DMS153 treated with DMSO at 0.1 percent for 48 hours (cell line): ENCODE measurements around the gene ARHGAP28.

Experiments
- DNase-seq: peaks from one replicate; lab custom pipeline; 2025; ENCODE audit not compliant: unreplicated experiment; lab: John Stamatoyannopoulos, UW

Gene ARHGAP28

DNA sequence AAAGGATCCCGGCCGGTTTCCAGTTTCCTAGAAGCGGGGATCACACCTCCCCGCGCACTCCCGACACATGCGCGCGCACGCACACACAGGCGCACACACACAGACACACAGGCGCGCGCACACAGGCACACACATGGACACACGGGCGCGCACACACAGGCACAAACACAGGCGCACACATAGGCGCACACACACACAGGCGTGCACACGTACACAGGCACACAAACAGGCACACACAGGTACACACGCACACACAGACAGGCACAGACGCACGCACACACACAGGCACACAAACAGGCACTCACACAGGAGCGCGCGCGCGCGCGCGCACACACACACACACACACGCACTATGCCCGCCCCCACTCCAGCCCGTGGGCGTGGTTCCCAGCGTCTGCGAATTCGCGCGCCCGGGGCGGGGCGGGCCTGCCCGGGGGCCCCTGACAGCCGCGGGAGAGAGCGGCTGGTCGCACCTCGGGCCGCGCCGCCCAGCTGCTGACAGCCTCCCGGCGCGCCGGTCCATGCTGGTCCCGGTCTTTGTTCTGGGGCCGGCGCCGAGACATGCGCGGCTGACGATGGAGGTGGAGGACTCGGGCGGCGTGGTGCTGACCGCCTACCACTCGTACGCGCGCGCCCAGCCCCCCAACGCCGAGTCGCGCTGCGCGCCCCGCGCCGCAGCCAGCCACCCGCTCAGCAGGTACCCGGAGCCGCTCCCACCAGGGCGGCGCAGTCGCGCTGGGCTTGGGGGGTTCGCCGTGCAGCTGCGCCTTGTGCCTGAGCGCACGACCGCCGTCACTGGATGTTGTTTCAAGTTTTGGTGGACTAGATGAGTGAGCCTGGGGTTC is at the start of gene ARHGAP28:
Gene ARHGAP28 (plus strand): TSS at position 470 of the 845 bp plus-strand sequence. CDS start 106 bp downstream, at position 576.
- DNase-seq: no peak

DNA sequence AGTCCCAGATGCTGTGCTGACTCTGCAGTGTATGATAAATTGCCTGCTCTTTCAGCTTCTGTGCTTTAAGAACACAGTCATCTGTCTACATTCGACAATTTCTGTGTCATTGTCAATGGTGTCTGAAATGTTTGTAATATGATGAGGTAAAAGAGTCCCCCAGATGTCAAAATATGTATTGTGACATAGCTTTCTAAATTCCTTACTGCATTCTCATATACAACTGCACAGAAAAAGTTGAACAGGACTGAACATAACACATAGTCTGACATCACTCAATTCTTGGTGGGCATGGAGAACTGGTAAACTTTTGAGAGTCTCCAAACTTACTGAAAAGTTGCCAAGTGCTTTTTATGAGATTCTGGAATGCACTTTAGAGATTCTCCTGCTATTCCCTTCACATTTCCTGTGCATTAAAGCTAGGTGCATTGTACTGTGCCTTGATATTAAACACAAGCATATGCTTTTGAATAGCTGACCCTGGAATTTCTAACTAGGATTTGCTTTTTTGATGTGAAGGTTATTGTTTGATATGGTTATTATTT is 48.1 kb upstream of the ARHGAP28 start:
- no peak for DNase-seq

- DNase-seq: no peak
Observed at GRCh38 chr18:6682437-6683111, 46.9 kb upstream of the ARHGAP28 start.

GRCh38 chr18:6683112-6683876 is 46.2 kb upstream of the ARHGAP28 start:
- DNase-seq: no peak

DNA sequence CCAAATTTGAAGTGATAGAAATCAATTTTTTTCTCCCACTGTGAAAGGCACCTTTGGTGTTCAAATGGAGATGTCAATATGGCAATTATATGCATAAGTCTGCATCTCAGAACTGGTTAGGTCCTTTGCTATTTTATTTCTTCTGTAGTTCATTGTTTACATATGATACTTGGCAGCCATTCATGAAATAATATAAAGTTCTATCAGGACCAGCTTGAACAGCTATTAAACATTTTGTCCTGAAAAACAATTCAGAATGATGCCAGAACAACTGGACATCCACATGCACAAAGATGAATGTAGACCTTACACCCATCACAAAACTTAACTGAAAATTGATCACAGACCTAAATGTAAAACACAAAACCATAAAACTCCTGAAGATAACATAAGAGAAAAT is 41.8 kb upstream of the ARHGAP28 start:
- no peak for DNase-seq

DNA sequence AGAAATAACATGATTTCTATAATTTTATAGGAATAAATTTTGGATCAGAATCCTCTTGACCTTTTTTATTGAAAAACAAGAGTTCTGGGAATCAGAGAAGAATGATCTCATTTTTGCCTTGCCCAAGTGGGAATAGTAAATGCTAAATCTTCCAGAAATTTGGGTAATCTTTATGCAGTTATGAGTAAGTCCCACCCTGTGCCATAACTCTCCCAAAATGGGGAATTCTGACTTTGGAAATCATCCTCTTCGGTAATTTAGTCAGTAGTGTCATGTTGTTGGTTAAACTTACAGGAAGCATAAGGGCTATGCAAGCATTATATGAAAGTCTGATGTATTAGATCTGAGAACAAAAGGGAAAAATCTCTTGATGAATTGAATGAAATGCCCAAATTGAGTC is 20.6 kb upstream of the ARHGAP28 start:
- no peak for DNase-seq

DNA sequence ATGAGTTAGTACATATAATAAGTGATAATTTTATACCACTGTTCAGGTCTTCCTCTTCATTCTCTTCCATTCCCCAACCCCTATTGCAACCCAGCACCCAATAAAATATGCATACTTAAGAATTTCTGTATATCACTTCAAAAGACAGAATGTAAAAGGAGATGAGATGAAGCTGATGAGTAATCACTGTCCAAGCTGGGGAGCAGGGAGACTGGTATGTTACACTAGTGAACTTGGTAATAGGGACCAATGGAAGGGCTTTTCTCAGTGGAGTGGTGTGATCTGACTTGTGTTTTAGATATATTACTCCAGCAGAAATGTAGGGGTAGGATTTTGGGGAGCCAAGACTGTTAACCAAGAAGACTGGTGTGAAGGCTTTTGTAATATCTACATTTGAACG is 18.0 kb upstream of the ARHGAP28 start:
- DNase-seq: no peak

DNA sequence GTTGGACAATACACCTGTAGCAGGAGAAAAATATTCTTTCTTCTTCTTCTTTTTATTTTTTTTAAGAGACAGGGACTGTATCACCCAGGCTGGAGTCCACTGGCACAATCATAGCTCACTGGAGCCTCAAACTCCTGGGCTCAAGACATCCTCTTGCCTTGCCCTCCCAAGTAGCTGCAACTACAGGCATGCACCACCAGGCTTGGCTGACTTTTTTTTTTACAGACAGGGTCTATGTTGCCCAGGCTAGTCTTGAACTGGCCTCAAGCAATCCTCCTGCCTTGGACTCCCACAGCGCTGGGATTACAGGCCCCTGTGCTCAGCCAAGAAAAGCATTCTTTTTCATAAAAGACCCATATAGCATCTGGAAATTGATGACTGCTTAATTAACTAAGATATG is 17.1 kb upstream of the ARHGAP28 start:
- DNase-seq: no peak

DNA sequence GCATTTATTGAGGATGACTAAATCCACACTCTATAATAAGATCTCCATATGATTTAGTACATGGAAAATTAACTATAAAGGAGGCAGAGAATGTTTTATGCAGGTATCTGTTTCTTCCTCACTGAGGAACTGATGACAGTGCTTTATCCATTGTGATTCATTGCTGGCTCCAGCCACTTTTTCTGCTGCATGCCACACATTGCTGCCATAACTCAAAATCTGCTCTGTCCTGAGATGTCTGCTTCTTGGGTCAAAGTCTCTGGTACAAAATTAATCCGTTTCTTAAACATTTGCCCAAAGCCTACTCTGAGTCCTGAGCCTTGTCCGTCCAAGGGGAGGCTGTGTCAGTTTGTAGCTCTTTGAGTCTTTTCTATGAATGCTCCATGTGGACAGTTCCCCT is 15.5 kb upstream of the ARHGAP28 start:
- DNase-seq: no peak

GRCh38 chr18:6718267-6718666 is 11.2 kb upstream of the ARHGAP28 start:
- no peak for DNase-seq

- DNase-seq: no peak
Observed at GRCh38 chr18:6719098-6719846, 10.2 kb upstream of the ARHGAP28 start.

DNA sequence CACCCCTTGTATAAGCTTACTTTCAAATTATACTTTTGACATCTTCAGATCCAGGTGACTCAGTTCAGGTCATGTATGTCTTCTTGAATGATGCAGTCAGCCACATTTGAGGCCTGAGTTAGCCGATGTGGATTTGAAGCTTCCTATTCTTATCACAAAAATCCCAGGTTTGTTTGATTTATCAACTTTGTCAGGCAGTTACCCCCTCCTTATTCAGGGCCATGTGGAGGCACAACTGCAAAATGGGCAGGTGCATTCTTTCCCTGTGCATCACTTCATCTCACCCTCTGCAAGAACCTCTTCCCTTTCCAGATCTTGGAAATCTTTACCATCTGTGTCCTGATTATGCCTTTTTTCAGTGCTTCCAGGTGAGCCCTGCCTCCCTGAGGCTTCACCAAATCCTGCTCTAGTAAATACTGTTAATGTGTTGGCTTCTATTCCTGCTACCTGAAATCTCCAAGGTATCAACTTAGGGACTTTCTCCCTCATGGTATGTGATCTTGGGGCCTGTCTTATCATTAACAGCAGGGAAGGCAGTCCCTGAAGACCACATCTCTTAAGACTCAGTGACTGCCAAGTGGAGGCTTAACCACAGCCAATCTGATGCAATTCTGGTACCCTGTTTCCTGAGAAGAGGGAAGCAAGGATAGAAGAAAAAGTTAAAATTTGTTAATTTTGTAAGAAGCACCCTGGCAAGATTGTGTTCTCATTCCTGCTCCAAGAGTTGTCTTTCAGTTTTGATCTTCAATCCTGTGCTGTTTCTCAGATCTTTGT is 9.4 kb upstream of the ARHGAP28 start:
- no peak for DNase-seq

- DNase-seq: no peak
Observed at GRCh38 chr18:6721755-6722154, 7.8 kb upstream of the ARHGAP28 start.

DNA sequence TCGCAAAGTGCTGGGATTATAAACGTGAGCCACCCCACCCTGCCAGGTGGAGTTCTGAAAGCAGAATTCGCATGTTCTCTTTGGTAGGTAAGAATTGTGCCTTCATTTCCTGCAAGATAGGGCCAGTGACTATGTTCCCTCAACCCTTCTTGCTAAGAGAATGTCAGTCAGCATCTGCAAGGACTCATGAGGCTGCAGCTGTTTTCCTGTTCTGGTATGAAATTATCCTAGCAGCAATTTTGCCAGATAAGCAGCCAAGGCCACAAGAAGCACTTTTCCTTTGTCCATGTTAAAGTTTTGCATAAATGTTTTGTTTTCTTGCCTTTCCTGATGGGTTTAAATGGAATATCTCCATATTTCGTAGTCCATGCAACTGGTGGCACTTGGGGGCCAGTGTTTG is 6.8 kb upstream of the ARHGAP28 start:
- DNase-seq: no peak

GRCh38 chr18:6724331-6724730 is 5.2 kb upstream of the ARHGAP28 start:
- no peak for DNase-seq

DNA sequence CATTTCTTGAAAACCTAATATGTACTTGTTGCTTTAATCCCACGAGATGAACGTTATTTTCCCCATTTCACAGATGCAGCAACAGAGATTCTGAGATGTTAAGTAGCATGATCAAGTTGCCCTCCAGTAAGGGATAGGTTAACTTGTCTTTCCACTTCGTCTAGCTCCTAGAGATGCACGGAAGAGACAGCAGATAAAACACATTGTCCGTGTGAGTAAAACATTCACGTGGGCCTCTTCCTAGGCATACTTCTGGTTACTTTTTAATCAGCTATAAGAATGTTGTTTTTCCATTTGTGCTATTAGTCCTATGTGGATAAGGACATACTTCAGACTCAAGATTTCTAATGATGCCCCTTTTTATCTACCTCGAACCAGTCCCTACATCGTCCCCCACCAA is 1.2 kb upstream of the ARHGAP28 start:
- DNase-seq: no peak

GRCh38 chr18:6728809-6729246 is 688 bp upstream of the ARHGAP28 start:
- no peak for DNase-seq

- DNase-seq: no peak
Observed at GRCh38 chr18:6730416-6731221, 1.1 kb downstream of the ARHGAP28 start.

GRCh38 chr18:6731222-6731596 is 1.7 kb downstream of the ARHGAP28 start:
- DNase-seq: no peak
